ENCODE measurements around the gene STRBP.

Gene STRBP

GRCh38 chr9:123169926-123170325, 98.5 kb downstream of the STRBP start:
- H3K27me3 Mint-ChIP-seq (ENCODE audit: low read depth, poor library complexity), result no peaks in the 10 kb centered on the region

DNA sequence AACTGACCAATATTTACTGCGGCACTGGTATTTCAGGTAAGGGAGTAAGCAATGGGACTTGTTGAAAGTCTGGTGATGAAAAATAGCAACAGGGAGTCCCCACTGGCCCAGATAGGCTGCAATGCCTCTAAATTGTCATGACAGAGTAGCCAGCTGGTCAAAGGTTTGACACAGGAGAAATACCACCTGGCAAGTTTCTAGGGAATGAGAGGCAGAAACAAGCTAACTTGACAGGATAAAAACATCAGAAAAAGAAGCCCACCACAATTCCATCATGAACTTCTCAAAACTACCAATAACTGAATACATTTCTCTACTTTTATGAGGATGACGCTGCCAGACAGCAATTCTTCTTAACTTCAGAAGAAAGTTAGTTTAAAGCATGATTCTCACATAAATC, 99.8 kb downstream of the STRBP start:
- H3K27ac Mint-ChIP-seq, result peak overlapping the region; percentile 56
- DNase-seq, result no peak
- no peaks in the 10 kb centered on the region for H3K9me3 Mint-ChIP-seq
- TF ChIP-seq CTCF (IDR thresholded peaks at IDR 0.05), result no peak
- H3K4me1 Mint-ChIP-seq, result peaks cover 8% of the 10 kb centered on the region
- H3K36me3 Mint-ChIP-seq (ENCODE audit: low read depth), result peaks cover 2% of the 10 kb centered on the region
- H3K27me3 Mint-ChIP-seq (ENCODE audit: low read depth, poor library complexity), result no peaks in the 10 kb centered on the region
- no peak overlapping the region for H3K4me3 Mint-ChIP-seq

More at GRCh38 chr9:123169926-123170325, 98.5 kb downstream of the STRBP start:
- no peak overlapping the region for H3K27ac Mint-ChIP-seq
- TF ChIP-seq CTCF (IDR thresholded peaks at IDR 0.05), result no peak
- DNase-seq, result no peak
- H3K36me3 Mint-ChIP-seq (ENCODE audit: low read depth), result peaks cover 5% of the 10 kb centered on the region
- H3K4me3 Mint-ChIP-seq, result no peak overlapping the region
- H3K9me3 Mint-ChIP-seq, result no peaks in the 10 kb centered on the region
- H3K4me1 Mint-ChIP-seq, result peaks cover 8% of the 10 kb centered on the region

GRCh38 chr9:123167474-123167873, 100.9 kb downstream of the STRBP start:
- DNase-seq, result no peak
- peaks cover 8% of the 10 kb centered on the region for H3K4me1 Mint-ChIP-seq
- H3K36me3 Mint-ChIP-seq (ENCODE audit: low read depth), result no peaks in the 10 kb centered on the region
- no peaks in the 10 kb centered on the region for H3K9me3 Mint-ChIP-seq
- H3K4me3 Mint-ChIP-seq, result no peak overlapping the region
- TF ChIP-seq CTCF (IDR thresholded peaks at IDR 0.05), result no peak
- no peaks in the 10 kb centered on the region for H3K27me3 Mint-ChIP-seq (ENCODE audit: low read depth, poor library complexity)
- no peak overlapping the region for H3K27ac Mint-ChIP-seq

DNA sequence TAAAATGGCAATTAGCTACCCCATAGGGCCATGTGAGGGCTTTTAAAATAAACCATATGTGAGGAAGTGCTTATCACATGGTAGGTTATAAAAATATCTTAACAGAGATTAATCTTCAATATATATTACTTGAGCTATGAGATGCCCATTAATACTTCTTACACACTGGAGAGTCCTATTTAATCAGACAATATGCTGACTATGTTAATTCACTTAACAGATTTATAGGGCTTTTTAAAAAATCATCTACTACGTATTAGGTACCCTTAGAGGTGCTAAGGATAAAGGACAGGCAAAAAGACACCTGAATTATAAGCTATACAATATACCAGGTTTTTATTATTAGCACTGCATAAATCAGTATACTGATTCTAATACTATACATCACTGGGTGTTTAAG, 102.6 kb downstream of the STRBP start:
- no peaks in the 10 kb centered on the region for H3K27me3 Mint-ChIP-seq (ENCODE audit: low read depth, poor library complexity)
- H3K36me3 Mint-ChIP-seq (ENCODE audit: low read depth), result no peaks in the 10 kb centered on the region
- no peak for TF ChIP-seq CTCF (IDR thresholded peaks at IDR 0.05)
- H3K4me3 Mint-ChIP-seq, result no peak overlapping the region
- DNase-seq, result no peak
- no peak overlapping the region for H3K27ac Mint-ChIP-seq
- peaks cover 8% of the 10 kb centered on the region for H3K4me1 Mint-ChIP-seq
- no peaks in the 10 kb centered on the region for H3K9me3 Mint-ChIP-seq

GRCh38 chr9:123164285-123164684, 104.1 kb downstream of the STRBP start:
- H3K36me3 Mint-ChIP-seq (ENCODE audit: low read depth), result no peaks in the 10 kb centered on the region
- H3K4me1 Mint-ChIP-seq, result peaks cover 8% of the 10 kb centered on the region
- no peak for DNase-seq
- H3K4me3 Mint-ChIP-seq, result no peak overlapping the region
- no peaks in the 10 kb centered on the region for H3K27me3 Mint-ChIP-seq (ENCODE audit: low read depth, poor library complexity)
- TF ChIP-seq CTCF (IDR thresholded peaks at IDR 0.05), result no peak
- H3K9me3 Mint-ChIP-seq, result no peaks in the 10 kb centered on the region
- H3K27ac Mint-ChIP-seq, result no peak overlapping the region

GRCh38 chr9:123162791-123163345, 105.5 kb downstream of the STRBP start:
- no peak for DNase-seq
- Mint-ChIP-seq H3K9me3 (no peaks in the 10 kb centered on the region), H3K4me3 (no peak overlapping the region), H3K27ac (no peak overlapping the region), H3K4me1 (no peaks in the 10 kb centered on the region), H3K27me3 (ENCODE audit: low read depth, poor library complexity) (no peaks in the 10 kb centered on the region), H3K36me3 (ENCODE audit: low read depth) (peaks cover 5% of the 10 kb centered on the region)
- no peak for TF ChIP-seq CTCF (IDR thresholded peaks at IDR 0.05)
